ENCODE measurements around the gene ZSCAN23. TPM values are rescaled to one million over a fixed set of nuclear protein-coding genes. Genes with fewer than 3 reads are reported as not detected.

ZSCAN23 gene
- total and polyA plus RNA-seq, 9 of the 15 experiments (the other 6 are each of a cell fraction or from before 2014, with no cell fraction given): 0.05 to 0.29 (median 0.21) TPM; not detected in 1

DNA sequence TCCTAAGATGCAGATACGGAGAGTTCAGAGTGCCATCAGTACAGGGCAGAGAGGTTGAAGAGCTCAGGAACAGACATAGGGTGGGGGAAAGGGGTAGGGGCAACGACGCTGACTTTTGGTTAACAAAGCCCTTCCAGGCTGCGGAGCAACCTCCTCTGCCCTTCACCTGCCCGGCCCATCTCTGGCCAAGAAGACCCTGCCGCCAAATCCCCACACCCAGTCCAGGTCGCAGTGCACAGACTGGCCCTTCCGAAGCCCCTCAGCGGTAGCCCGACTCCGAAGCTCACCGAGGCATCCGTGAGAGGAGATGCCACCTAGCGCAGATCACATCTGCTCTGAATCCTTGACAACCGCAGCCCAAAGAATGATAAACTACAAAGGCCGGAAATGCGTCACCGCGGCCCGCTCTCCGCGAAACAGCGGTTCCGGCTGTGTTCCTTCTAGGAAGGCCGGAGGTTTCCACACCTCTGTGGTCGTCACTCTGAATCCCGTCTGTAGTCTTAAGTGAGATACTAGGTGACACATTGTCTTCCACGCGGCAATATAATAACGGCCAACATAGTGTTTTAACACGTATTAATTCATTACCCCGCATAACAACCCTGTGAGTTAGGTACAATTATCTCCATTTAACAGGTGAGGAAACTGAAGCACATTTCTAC is at the start of gene ZSCAN23 (continued):
- TF ChIP-seq, protein P1, sequence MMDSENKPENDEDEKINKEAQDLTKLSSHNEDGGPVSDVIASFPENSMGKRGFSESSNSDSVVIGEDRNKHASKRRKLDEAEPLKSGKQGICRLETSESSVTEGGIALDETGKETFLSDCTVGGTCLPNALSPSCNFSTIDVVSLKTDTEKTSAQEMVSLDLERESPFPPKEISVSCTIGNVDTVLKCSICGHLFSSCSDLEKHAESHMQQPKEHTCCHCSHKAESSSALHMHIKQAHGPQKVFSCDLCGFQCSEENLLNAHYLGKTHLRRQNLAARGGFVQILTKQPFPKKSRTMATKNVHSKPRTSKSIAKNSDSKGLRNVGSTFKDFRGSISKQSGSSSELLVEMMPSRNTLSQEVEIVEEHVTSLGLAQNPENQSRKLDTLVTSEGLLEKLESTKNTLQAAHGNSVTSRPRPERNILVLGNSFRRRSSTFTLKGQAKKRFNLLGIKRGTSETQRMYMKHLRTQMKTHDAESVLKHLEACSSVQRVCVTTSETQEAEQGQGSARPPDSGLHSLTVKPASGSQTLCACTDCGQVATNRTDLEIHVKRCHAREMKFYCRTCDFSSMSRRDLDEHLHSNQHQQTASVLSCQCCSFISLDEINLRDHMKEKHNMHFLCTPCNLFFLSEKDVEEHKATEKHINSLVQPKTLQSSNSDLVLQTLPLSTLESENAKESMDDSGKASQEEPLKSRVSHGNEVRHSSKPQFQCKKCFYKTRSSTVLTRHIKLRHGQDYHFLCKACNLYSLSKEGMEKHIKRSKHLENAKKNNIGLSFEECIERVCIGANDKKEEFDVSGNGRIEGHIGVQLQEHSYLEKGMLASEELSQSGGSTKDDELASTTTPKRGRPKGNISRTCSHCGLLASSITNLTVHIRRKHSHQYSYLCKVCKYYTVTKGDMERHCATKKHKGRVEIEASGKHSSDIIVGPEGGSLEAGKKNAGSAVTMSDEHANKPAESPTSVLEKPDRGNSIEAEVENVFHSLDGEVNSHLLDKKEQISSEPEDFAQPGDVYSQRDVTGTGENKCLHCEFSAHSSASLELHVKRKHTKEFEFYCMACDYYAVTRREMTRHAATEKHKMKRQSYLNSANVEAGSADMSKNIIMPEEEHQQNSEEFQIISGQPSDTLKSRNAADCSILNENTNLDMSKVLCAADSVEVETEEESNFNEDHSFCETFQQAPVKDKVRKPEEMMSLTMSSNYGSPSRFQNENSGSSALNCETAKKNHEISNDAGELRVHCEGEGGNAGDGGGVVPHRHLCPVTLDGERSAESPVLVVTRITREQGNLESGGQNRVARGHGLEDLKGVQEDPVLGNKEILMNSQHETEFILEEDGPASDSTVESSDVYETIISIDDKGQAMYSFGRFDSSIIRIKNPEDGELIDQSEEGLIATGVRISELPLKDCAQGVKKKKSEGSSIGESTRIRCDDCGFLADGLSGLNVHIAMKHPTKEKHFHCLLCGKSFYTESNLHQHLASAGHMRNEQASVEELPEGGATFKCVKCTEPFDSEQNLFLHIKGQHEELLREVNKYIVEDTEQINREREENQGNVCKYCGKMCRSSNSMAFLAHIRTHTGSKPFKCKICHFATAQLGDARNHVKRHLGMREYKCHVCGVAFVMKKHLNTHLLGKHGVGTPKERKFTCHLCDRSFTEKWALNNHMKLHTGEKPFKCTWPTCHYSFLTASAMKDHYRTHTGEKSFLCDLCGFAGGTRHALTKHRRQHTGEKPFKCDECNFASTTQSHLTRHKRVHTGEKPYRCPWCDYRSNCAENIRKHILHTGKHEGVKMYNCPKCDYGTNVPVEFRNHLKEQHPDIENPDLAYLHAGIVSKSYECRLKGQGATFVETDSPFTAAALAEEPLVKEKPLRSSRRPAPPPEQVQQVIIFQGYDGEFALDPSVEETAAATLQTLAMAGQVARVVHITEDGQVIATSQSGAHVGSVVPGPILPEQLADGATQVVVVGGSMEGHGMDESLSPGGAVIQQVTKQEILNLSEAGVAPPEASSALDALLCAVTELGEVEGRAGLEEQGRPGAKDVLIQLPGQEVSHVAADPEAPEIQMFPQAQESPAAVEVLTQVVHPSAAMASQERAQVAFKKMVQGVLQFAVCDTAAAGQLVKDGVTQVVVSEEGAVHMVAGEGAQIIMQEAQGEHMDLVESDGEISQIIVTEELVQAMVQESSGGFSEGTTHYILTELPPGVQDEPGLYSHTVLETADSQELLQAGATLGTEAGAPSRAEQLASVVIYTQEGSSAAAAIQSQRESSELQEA (IDR thresholded peaks at IDR 0.05; ENCODE audit: low read depth): no peak
- no peak for TF ChIP-seq HDAC6 (IDR thresholded peaks at IDR 0.05; ENCODE audit: low read depth, low read length)
- no peak for TF ChIP-seq HNRNPK (IDR thresholded peaks at IDR 0.05; ENCODE audit: low read depth, low read length, poor library complexity, severe bottlenecking)
- TF ChIP-seq ZNF785 (CRISPR knock-in tag; IDR thresholded peaks at IDR 0.05): no peak
- TF ChIP-seq HDAC8 (tag; IDR thresholded peaks at IDR 0.05): no peak
- 0 out of 2 replicates have a peak, but pooled peaks have one; percentile 45 for TF ChIP-seq CBFB (CRISPR knock-in tag; IDR thresholded peaks at IDR 0.05)
- TF ChIP-seq, protein P2, sequence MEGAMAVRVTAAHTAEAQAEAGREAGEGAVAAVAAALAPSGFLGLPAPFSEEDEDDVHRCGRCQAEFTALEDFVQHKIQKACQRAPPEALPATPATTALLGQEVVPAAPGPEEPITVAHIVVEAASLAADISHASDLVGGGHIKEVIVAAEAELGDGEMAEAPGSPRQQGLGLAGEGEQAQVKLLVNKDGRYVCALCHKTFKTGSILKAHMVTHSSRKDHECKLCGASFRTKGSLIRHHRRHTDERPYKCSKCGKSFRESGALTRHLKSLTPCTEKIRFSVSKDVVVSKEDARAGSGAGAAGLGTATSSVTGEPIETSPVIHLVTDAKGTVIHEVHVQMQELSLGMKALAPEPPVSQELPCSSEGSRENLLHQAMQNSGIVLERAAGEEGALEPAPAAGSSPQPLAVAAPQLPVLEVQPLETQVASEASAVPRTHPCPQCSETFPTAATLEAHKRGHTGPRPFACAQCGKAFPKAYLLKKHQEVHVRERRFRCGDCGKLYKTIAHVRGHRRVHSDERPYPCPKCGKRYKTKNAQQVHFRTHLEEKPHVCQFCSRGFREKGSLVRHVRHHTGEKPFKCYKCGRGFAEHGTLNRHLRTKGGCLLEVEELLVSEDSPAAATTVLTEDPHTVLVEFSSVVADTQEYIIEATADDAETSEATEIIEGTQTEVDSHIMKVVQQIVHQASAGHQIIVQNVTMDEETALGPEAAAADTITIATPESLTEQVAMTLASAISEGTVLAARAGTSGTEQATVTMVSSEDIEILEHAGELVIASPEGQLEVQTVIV (CRISPR knock-in tag; IDR thresholded peaks at IDR 0.05; ENCODE audit: borderline replicate concordance): no peak
- TF ChIP-seq NR3C1 (CRISPR knock-in tag; IDR thresholded peaks at IDR 0.05): no peak
- no peak for TF ChIP-seq CBFA2T3 (IDR thresholded peaks at IDR 0.05)
- TF ChIP-seq GABPB1 (CRISPR knock-in tag; IDR thresholded peaks at IDR 0.05): peak; percentile 91
- no peak for TF ChIP-seq SREBF1 (IDR thresholded peaks at IDR 0.05; ENCODE audit: borderline replicate concordance, low read depth, low read length)
- peak; percentile 49; the same call in 1 of the 2 replicates for TF ChIP-seq CXXC5 (CRISPR knock-in tag; IDR thresholded peaks at IDR 0.05)
- no peak for TF ChIP-seq CCNT2 (IDR thresholded peaks at IDR 0.05; ENCODE audit: borderline replicate concordance, extremely low read depth, insufficient read length, low read depth, low read length)
- no peak for TF ChIP-seq ZBTB17 (CRISPR knock-in tag; IDR thresholded peaks at IDR 0.05)
